ENCODE data around the gene REEP5.
A peak's percentile ranks its signal among the peaks of the same experiment; 100 is the strongest.
"Not testable (repeated sequence)": the region's sequence is repeated elsewhere in the genome, so short reads cannot be mapped to it uniquely, and the experiment has no call there.

REEP5 gene

DNA sequence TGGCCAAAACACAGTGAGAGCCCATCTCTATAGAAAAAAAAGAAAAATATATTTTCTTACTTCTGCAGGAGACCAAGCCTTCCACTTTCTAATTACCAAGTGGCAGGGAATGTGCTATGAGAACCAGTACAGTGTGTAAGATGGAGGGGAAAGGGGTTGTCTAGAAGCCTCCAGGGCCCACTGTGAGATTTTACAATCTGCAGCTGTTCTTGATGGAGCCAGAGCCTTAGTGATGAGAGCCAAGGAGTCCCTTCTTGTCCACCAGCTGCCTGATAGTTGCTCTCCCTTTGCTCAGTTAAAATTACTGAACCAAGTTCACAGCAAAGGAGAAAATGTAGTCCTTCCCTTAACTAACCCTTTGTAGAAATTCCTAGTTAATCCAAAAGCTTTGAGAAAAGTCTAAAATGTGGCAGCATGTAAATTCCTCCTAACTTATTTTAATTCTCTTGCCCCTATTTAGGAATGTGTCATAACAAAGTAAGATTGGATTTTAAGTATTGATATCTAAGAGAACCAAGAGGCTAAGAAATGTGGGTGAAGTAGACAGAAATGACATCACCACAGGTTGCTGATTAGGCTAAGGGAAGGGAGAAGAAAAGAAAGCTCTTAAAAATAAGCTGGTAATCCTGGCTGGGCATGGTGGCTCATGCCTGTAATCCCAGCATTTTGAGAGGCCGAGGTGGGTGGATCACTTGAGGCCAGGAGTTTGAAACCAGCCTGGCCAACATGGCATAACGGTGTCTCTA, 41.6 kb downstream of the REEP5 start:
- DNase-seq, result no peak

DNA sequence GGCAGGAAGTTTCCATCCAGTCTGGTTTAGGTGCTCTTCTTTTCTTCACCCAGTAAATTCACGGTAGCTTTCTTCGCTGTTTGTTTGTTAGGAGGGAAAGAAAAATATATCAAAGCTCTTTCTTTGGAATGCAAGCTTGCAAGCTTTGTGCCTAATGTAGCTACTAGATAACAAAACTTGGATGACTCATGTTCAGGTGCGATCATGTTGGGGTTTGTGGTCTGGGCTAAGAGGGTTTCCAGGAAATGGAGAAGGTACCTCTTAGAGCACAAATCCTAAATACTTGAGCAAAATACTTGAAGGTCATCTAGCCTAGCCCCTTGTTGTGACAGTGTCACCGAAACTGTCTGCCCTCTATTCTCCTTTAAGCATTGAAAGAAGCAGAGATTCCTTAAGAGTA, 43.3 kb downstream of the REEP5 start:
- no peak for DNase-seq

DNA sequence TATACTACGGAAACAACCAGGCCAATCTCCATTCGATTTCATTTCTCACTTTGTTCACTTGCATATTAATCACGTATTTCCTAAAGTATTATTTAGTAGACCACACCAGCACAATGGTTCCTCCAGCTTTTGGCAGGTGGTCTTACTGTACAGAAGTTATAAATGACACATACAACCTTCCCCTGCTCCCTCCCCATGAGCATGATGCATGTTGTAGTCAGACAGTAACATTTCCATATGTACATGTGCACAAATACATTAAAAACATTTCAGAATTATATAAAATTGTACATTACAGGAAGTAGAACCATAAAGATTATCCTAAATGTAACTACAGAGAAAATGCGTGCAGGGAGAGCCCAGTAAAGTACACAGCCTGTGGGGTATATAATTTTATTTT, 43.9 kb downstream of the REEP5 start:
- DNase-seq, result no peak

DNA sequence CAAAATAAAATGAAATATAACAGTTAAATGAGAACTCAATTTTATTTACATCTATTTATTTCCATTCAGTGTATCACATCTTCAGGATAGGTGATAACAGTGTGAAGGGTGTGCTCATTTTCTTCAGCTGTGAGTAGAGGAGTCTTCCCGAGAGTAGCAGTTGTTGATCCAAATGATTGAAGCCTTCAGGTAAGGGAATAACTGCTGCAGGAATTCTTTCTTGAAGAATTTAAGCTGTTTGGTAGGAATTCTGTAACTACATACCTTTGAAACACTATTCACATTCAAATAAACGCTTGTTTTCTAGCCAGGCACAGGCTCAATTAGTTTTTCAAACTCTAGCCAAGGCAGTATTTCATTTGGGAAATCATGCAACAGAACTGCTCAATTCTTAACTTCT, 45.7 kb downstream of the REEP5 start:
- no peak for DNase-seq

DNA sequence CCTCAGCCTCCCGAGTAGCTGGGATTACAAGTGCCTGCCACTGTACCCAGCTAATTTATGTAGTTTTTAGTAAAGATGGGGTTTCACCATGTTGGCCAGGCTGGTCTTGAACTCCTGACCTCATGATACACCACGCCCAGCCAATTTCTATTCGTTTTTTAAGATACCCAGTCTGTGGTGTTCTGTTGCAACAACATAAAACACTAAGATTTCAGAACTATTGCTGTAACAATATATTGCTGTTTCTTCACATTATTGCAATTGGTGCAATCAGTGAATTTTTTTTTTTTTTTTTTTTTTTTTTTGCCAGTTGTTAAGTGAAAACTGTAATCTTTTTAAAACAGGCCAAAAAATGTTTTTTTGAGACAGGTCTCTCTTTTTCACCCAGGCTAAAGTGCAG, 51.1 kb downstream of the REEP5 start:
- no peak for DNase-seq

DNA sequence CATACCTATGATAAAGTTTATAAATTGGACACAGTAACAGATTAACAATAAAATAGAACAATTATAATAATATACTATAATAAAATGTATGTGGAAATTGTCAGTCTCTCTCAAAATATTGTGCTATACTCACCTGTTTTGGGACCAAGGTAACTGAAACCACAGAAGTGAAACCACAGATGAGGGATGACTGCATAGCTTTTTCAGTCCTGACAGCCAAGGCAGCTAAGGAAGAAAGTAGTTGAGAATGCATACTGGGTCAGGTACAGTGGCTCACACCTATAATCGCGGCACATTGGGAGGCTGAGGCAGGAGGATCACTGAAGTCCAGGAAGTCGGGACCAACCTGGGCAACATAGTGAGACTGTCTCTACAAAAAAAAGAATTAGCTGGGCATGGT, 52.1 kb downstream of the REEP5 start:
- no peak for DNase-seq

DNA sequence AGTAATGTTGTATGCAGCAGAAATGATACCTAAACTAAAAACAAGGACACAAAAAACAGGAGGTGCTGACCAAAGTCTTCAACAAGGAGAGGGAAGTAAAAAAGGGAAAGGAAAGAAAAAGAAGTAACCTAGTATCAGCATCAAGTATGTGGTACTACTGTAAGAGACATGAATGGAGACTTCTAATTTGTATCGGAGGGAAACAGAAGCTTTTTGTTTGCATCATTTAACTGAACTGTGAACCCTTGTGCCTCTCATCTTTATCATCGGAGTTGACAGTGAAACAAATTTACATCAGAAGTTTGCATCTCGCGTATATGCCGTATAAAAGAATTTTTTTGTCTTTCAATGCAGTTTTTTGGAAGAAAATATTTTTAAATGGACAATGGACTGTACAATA, 54.6 kb downstream of the REEP5 start:
- no peak for DNase-seq

DNA sequence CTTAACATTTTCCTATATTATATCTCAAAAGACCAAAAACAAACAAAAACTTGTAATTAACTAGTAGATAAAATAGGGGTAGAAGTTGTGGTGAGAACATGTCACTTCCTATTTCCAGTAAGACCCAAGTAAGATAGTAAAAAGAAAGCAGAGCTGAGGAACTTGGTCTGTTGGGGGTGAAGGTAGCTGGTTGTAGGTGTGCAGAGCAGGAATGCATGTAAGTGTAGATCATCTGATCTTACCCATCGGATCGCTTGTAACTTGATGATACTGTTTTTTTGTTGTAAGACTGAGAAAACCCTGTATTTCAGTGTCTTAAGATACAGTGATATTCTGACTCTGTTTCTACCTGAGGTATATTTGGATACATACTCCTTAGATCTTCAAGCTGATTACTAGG, 55.3 kb downstream of the REEP5 start:
- DNase-seq, result no peak

DNA sequence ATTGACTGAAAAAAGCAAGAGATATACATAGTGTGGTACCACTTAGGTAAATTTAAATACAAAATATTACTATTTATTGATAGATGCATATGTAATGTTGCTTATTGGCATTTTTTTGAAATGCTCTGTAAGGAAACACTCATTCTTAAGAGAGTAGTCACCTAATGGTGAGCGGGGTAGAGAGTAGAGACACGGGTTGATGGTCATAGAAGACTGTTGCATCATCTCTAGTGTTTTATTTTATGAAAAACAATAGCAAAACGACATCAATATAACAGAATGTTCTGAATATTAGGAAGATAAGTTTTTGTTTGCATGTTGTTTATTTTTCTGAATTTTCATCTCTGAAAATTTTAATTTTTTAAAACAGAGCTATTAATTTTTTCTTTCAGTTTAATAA, 56.9 kb downstream of the REEP5 start:
- DNase-seq, result no peak

DNA sequence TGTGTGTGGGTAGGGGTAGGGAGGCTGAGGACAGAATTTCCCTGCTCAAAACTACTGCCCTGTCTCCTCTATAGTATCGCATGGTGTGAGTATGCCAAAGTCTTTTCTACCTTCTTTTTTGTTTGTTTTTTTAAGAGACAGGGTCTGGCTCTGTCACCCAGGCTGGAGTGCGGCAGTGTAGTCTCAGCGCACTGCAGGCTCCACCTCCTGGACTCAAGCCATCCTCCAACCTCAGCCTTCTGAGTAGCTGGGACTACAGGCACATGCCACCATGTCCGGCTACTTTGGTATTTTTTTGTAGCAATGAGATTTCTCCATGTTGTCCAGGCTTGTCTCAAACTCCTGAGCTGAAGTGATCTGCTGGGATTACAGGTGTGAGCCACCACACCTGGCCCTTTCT, 58.5 kb downstream of the REEP5 start:
- DNase-seq, result no peak

DNA sequence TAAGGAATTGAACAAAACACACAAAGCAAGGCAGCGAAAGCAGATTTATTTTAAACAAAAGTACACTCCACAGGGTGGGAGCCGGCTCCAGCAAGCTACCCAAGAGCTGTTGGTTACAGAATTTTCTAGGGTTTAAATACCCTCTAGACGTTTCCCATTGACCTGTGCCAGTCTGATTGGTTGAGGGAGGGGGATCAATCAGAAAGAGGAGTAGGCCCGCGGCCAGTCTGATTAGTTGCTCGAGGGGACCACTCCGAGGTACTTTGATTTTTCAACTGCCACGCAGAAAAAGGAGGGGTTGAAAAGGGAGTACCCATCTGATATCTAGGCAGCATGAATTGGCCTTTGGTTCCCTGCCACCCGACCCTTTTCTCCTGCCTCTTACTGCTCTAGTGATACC, 59.9 kb downstream of the REEP5 start:
- DNase-seq, result no peak

DNA sequence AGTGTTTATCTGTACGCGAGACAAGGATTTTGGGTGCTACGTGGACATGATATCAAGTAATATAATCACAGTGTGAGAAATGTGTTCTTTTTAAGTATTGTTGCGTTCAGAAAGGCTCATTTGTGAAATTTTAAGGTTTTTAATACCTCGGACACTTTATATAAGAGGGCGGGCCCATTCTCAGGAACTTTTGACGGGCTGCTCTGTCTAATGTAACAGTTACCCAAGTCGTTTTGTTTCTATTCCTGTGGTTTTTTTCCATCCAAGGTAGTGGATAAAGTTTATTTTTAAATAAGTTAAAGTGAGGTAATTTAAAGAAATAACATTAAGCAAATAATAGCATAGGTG, 60.4 kb downstream of the REEP5 start:
- no peak for DNase-seq

DNA sequence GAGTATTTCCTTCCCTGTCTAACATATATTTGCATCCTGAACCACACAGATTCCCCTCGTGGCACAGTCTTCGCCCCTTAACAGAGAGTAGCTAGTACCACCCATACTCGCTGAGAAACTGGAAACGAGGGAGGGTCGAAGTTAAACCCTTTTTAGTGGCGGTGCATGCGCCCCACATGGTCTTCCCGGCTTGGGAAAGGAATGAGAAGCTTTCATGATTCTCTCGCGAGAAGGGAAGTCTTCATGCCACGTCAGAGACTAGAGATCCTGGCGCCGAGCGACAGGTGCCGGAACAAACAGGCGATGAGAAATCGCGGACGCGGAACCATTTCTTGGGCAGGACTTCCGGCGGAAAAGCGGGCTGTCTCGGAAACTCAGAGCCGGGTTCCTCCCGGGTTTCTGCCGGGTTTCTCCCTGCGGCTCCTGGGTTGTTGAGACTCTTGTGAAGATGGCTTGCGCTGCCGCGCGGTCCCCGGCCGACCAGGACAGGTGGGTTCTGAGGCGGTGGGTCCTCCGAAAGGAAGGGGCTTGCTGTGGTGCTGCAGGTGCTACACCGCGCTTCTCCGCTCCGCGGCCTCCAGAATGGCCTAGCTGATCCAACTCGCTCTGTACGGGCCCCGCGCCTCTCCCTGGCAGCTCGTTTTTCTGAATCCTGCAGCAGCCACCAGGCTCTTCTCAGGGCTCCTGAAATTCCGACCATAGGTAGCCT, 60.9 kb downstream of the REEP5 start, which contains the start of gene SRP19:
Gene SRP19, plus strand, starts transcription at position 359 of the 709 bp plus-strand sequence. Its CDS starts 90 bp downstream, at position 449.
- DNase-seq, result peak; percentile 96 to 98

DNA sequence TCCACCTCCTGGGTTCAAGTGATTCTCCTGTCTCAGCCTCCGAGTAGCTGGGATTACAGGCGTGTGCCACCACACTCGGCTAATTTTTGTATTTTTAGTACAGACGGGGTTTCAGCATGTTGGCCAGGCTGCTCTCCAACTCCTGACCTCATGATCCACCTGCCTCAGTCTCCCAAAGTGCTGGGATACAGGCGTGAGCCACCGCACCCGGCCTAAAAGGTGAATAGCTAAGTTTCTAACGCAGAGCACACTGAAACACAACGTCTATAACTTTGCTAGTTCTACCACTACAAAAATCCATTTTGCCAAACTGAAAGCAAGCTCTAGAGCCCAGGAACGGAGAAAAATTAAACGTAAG, 61.5 kb downstream of the REEP5 start:
- DNase-seq, result not testable (repeated sequence)

DNA sequence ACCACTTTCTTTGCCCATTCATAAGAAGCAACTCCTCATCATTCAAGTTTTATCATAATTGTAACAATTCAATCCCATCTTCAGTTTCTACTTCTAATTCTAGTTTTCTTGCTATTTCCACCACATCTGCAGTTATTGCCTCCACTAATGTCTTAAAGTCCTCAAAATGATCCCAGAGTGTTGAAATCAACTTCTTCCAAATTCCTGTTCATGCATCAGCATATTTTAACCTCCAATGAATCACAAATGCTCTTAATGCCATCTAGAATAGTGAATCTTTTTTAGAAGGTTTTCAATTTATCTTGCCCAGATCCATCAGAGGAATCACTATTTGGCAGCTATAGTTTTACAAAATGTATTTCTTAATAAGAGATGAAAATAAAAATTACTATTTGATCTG, 64.2 kb downstream of the REEP5 start:
- no peak for DNase-seq

DNA sequence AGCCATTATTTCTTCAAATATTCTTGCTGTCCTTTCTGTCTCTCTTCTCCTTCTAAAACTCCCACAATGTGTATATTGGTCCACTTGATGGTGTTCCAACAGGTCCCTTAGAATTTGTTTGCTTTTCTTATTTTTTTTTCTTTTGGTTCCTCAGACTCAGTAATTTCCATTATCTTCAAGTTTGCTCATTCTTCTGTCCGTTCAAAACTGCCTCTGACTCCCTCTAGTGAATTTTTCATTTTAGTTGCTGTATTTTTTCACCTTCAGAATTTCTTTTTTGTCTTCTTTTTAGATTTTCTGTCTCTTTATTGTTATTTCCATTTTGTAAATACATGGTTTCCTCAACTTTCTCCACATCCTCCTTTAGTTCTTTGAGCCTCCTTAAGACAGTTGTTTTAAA, 67.4 kb downstream of the REEP5 start:
- DNase-seq, result no peak

DNA sequence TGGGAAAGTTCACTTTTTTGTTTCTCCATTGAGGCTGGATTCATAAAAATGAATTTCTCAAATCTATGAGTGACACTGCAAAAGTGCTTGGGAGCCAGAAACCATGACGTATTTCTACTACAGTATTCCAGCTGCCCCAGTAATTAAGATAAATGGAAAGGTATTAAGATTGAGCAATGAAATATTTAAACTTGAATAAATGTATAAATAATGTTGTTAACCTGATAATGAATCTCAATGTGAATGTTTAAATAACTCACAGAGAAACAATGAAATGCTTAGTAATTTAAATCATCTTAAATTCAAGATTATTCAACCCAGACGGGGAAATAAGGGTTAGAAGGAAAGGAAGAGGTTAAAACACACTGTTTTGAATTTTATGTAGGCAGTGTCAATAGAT, 72.1 kb downstream of the REEP5 start:
- no peak for DNase-seq

DNA sequence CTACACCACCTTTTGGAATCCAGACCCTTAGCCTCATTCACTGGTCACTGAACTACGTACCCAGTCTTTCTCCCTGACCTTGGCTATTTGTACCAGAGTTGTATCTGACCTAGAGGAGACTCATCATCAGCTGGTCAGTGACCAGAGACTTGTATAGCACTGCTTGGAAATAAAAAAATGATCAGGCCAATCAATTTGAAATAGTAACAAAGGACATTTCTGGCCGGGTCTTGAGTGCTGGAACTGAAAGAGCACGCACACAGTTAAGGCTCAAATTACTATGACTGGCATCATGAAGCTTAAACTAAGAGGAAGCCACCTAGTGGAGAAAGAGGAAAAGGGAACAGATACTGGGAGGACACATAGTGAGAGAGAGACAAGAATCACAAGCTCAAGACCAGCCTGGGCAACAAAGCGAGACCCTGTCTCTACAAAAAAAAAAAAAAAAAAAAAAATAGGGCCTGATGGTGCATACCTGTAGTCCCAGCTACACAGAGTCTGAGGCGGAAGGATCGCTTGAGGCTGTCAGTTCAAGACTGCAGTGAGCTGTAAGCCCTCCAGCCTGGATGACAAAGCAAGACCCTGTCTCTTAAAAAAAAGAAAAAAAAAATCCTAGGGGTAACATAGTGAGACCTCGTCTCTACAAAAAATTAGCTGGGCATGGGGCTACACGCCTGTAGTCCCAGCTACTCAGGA, 73.8 kb downstream of the REEP5 start:
- peak in 1 of 2 experiments; percentile 83 for DNase-seq

DNA sequence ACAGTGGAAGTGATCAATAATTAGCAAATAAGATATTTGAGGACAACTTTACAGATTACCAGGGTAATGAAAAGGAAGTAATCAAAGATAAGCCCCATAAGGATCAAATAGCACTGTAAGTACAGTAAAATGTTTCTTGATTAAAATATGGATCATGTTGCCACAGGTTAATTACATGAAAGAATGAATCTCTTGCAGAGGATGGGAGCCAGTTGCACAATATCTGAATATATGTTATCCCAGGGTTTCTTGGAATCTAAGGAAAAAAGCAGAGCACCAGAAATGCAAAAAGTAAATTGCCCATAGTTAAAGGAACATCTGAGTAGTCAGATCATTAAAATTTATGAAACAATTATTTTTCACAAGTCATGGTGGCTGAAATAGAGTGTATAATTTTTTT, 74.7 kb downstream of the REEP5 start:
- DNase-seq, result no peak

DNA sequence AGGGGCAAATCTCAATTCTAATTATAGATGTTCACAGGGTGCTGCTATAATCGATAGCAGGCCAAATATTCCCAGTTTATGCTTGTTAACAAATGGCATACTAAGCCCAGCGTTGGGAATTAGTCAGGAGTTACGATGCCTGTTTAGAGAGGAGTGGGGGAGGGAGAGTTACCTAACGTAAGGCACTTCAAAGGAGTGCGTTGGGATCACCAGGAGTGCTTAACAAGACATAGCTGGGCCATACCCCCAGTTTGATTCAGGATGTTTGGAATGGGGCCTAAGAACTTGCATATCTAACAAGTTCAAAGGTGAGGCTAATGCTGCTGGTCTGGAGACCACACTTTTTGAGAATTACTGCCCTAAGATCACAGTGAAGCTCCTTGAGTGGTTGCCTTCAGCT, 75.5 kb downstream of the REEP5 start:
- no peak for DNase-seq

DNA sequence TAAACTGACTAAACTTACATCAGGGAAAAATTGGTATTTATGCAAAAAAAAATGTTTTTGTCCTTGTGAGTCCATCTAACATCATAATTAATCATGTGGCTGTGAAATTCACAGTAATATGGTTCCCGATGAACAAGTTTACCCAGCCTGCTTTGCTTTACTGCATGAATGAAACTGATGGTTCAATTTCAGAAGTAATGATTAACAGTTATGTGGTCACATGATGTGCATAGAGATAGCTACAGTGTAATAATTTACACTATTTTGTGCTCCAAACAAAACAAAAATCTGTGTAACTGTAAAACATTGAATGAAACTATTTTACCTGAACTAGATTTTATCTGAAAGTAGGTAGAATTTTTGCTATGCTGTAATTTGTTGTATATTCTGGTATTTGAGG, 77.5 kb downstream of the REEP5 start:
- DNase-seq, result no peak

DNA sequence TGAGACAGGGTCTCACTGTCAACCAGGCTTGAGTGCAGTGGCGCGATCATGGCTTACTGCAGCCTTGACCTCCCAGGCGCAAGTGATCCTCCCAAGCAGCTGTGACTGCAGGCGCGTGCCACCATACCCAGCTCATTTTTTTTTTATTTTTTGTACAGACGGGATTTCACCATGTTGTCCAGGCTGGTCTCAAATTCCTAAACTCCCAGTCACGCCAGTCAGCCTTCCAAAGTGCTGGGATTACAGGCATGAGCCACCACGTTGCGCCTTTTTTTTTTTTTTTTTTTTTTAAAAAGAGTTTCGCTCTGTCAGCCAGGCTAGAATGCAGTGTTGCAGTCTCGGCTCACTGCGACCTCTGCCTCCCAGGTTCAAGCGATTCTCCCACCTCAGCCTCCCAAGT, 88.1 kb downstream of the REEP5 start:
- DNase-seq, result no peak

DNA sequence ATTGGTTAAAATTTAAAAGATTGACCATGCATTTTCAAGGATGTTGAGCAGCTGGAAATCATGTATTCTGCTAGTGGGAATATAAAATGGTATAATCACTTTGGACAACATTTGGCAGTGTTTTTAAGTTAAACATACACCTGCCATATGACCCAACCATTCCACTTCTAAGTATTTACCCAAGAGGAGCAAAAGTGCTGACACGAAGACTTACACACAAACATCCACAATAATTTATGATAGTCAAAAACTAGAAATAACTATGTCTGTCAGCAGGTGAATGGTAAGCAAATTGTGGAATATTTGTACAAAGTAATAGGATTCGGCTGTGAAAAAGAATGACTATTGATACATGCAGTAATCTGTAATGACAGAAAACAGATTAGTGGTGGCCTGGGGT, 91.6 kb downstream of the REEP5 start:
- DNase-seq, result no peak
